OCI-LY3 (cell line): ENCODE data around the gene ZNF423.

Experiments
- H2AFZ ChIP-seq: fragments of 200-600, 300-600 bp; shearing (Covaris generic); 2 replicates; pipeline ENCODE4 v1.6.0; 2014; ENCODE audit warnings: antibody characterized with exemption, low read depth, low read length
- H3K27ac ChIP-seq: fragments of 200-600, 300-600 bp; sonication (generic); 2 replicates; pipeline ENCODE4 v1.5.1; 2014; ENCODE audit warnings: mild to moderate bottlenecking, low read length, moderate library complexity, mixed read lengths
- H3K27me3 ChIP-seq: fragments of 200-600, 300-600 bp; sonication (generic); 2 replicates; pipeline ENCODE4 v1.6.1; 2014; ENCODE audit warnings: low read depth, low read length, mixed read lengths
- H3K36me3 ChIP-seq: fragments of 200-600, 300-600 bp; sonication (generic); replicated peaks from 2 replicates; pipeline ENCODE3; 2014; ENCODE audit warnings: low read depth, low read length, mixed read lengths
- H3K4me1 ChIP-seq: fragments of 300-600, 200-600 bp; sonication (generic); 2 replicates; pipeline ENCODE4 v1.6.1; 2014; ENCODE audit warnings: low read length, mixed read lengths
- H3K4me2 ChIP-seq: fragments of 200-600, 300-600 bp; sonication (generic); 2 replicates; pipeline ENCODE4 v1.6.1; 2014; ENCODE audit warnings: low read length, mixed read lengths
- H3K4me3 ChIP-seq: fragments of 300-600, 200-600 bp; sonication (generic); 2 replicates; pipeline ENCODE4 v1.5.1; 2014; ENCODE audit warnings: antibody characterized with exemption, mild to moderate bottlenecking, low read length, moderate library complexity
- H3K79me2 ChIP-seq: fragments of 300-600, 200-600 bp; shearing (Covaris generic); 2 replicates; pipeline ENCODE4 v1.6.1; 2014; ENCODE audit warnings: mild to moderate bottlenecking, low read length, mixed read lengths
- H3K9ac ChIP-seq: fragments of 300-600, 200-600 bp; shearing (Covaris generic); 2 replicates; pipeline ENCODE4 v1.6.0; 2014; ENCODE audit warnings: mild to moderate bottlenecking, low read length, moderate library complexity
- H3K9me3 ChIP-seq: fragments of 200-600, 300-600 bp; shearing (Covaris generic); 2 replicates; pipeline ENCODE4 v1.6.1; 2014; ENCODE audit warnings: low read length, mixed read lengths; ENCODE audit not compliant: insufficient read depth
- H4K20me1 ChIP-seq: fragments of 200-600, 300-600 bp; sonication (generic); 2 replicates; pipeline ENCODE4 v1.6.1; 2016; ENCODE audit warnings: low read length, mixed read lengths; ENCODE audit not compliant: insufficient read depth
- CTCF ChIP-seq: fragments of 200-600, 300-600 bp; sonication (generic); IDR thresholded peaks from 2 replicates; pipeline ENCODE4 v1.5.1; 2014; ENCODE audit warnings: antibody characterized with exemption, low read length, low read depth
- EZH2phosphoT487 ChIP-seq: fragments of 200-600 bp; shearing (Covaris generic); IDR thresholded peaks from 2 replicates; pipeline ENCODE4 v1.6.1; 2018; ENCODE audit warnings: antibody characterized with exemption, mixed run types, low read depth

The ZNF423 gene

GRCh38 chr16:49486400-49486799, 369.5 kb downstream of the ZNF423 start:
- Histone ChIP-seq H3K27me3 (peaks cover 6% of the 10 kb centered on the region), H3K4me3 (no peak overlapping the region), H3K36me3 (no peaks in the 10 kb centered on the region), H4K20me1 (no peaks in the 10 kb centered on the region), H3K27ac (no peak overlapping the region), H3K9me3 (no peaks in the 10 kb centered on the region), H3K4me2 (no peak overlapping the region), H2AFZ (no peak overlapping the region), H3K4me1 (peaks cover 5% of the 10 kb centered on the region; the same call in 1 of the 2 replicates), H3K79me2 (no peaks in the 10 kb centered on the region), H3K9ac (no peak overlapping the region)
- TF ChIP-seq CTCF: no peak
- no peak for TF ChIP-seq EZH2phosphoT487

DNA sequence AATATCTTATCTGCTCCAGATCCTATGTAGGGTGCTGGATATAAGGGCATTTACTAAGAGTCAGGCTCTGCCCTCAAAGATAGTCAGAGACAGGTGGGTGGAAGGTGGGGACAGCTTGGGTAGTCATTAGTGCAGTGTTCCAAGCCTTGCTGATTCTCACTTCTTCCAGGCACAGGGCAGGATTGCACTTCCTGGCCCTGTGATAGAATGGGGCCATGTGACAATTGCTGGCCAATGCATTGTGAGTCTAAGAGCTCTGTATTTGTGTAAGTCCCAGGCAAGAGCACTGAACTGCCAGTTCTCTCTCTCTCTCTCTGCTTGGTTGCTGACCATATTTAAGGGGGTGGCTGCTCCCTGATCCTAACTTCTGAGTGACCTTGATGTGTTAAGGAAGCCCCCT, 370.2 kb downstream of the ZNF423 start:
- no peak for TF ChIP-seq CTCF
- TF ChIP-seq EZH2phosphoT487: no peak
- H3K36me3 ChIP-seq: no peaks in the 10 kb centered on the region
- H4K20me1 ChIP-seq: no peaks in the 10 kb centered on the region
- no peak overlapping the region for H3K27ac ChIP-seq
- H2AFZ ChIP-seq: no peak overlapping the region
- H3K4me2 ChIP-seq: no peak overlapping the region
- peaks cover 11% of the 10 kb centered on the region for H3K27me3 ChIP-seq
- H3K9ac ChIP-seq: no peak overlapping the region
- H3K79me2 ChIP-seq: no peaks in the 10 kb centered on the region
- no peaks in the 10 kb centered on the region for H3K9me3 ChIP-seq
- peaks cover 5% of the 10 kb centered on the region; the same call in 1 of the 2 replicates for H3K4me1 ChIP-seq
- H3K4me3 ChIP-seq: no peak overlapping the region

- no peak overlapping the region for H3K9ac ChIP-seq
- H2AFZ ChIP-seq: no peak overlapping the region
- no peaks in the 10 kb centered on the region for H4K20me1 ChIP-seq
- H3K27me3 ChIP-seq: peaks cover 11% of the 10 kb centered on the region
- H3K27ac ChIP-seq: no peak overlapping the region
- peaks cover 5% of the 10 kb centered on the region; the same call in 1 of the 2 replicates for H3K4me1 ChIP-seq
- no peak overlapping the region for H3K4me3 ChIP-seq
- no peaks in the 10 kb centered on the region for H3K9me3 ChIP-seq
- no peak for TF ChIP-seq CTCF
- no peak for TF ChIP-seq EZH2phosphoT487
- H3K4me2 ChIP-seq: no peak overlapping the region
- H3K79me2 ChIP-seq: no peaks in the 10 kb centered on the region
- H3K36me3 ChIP-seq: no peaks in the 10 kb centered on the region
These were observed 371.0 kb downstream of the ZNF423 start for GRCh38 chr16:49484936-49485335.

- Histone ChIP-seq H3K79me2 (no peaks in the 10 kb centered on the region), H3K9ac (no peak overlapping the region), H3K4me2 (no peak overlapping the region), H2AFZ (no peak overlapping the region), H3K36me3 (no peaks in the 10 kb centered on the region), H3K4me1 (peaks cover 2% of the 10 kb centered on the region; the same call in 1 of the 2 replicates), H3K4me3 (no peak overlapping the region), H4K20me1 (no peaks in the 10 kb centered on the region), H3K27ac (no peak overlapping the region), H3K9me3 (no peaks in the 10 kb centered on the region), H3K27me3 (peaks cover 11% of the 10 kb centered on the region)
- TF ChIP-seq EZH2phosphoT487: no peak
- TF ChIP-seq CTCF: no peak
These were observed 371.5 kb downstream of the ZNF423 start for GRCh38 chr16:49484451-49484849.
